Transverse colon (tissue), 3 donors: ENCODE measurements around the gene TWNK.

Source experiments
- CTCF ChIP-seq, 5 experiments: fragments of 200-600 bp in 3 of 5; fragments of 450-650 bp in 2 of 5; sonication (generic) in 3 of 5; IDR thresholded peaks; 1 replicate in 2 of 5; 2 replicates in 3 of 5; pipeline ENCODE4 v1.5.1; 2016 to 2017; ENCODE audit warnings: antibody characterized with exemption in 5 of 5, inconsistent platforms in 3 of 5, mild to moderate bottlenecking in 2 of 5, moderate library complexity in 1 of 5
- POLR2A ChIP-seq: fragments of 450-650 bp; IDR thresholded peaks from one replicate; pipeline ENCODE4 v1.6.1; 2016; ENCODE audit warnings: antibody characterized with exemption, mild to moderate bottlenecking, moderate library complexity

GRCh38 chr10:101014230-101014884 lies 27.0 kb downstream of the TWNK start:
- TF ChIP-seq CTCF (IDR thresholded peaks at IDR 0.05) (peak; percentile 88 to 95 (median 93)), POLR2A (no peak)
